ENCODE data around the gene SAT1.
"Not testable (repeated sequence)": the region's sequence is repeated elsewhere in the genome, so short reads cannot be mapped to it uniquely, and the experiment has no call there.

SAT1 gene
- 382 to 562 (median 396) reads per million in 3 donors for total RNA-seq

DNA sequence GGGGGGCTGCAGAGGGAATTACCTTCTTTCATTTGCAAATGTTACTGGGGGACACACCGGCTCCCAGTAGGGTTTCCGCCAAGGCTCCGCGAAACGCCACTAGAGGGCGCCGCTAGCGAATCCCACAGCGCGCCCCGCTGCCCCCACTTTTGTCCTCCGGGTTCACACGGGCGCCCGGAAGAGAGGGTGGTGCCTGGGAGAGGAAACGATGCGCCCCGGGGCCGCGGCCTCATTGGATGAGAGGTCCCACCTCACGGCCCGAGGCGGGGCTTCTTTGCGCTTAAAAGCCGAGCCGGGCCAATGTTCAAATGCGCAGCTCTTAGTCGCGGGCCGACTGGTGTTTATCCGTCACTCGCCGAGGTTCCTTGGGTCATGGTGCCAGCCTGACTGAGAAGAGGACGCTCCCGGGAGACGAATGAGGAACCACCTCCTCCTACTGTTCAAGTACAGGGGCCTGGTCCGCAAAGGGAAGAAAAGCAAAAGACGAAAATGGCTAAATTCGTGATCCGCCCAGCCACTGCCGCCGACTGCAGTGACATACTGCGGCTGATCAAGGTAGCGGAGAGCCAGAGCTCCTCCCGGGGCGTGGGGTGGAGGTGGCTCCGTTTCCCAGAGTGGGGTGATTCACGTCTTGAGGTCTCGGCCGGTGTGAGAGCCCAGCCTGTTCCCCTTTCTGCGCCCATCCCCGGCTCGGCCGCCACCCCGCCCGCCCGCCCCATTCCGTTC, at the start of gene SAT1:
SAT1 (plus strand) TSS at position 311 of the 726 bp plus-strand sequence; CDS start at position 490, 179 bp downstream.
- Histone ChIP-seq H3K27ac (ENCODE audit: insufficient read depth, low read length, poor library complexity, severe bottlenecking) (peak within 1 kb of the TSS; percentile 89), H3K36me3 (ENCODE audit: control insufficient read depth, insufficient read depth, low read length) (peaks cover 5% of the 10 kb centered on the region), H3K4me3 (ENCODE audit: insufficient read depth, low read depth, low read length, poor library complexity, severe bottlenecking) (peak within 1 kb of the TSS; percentile 70), H3K9me3 (ENCODE audit: control insufficient read depth, low read length) (no peaks in the 10 kb centered on the region), H3K4me1 (ENCODE audit: control insufficient read depth, insufficient read depth, low read length, poor library complexity, severe bottlenecking) (peaks cover 3% of the 10 kb centered on the region), H3K27me3 (replicated peaks; ENCODE audit: control insufficient read depth, insufficient read depth, low read length, poor library complexity, severe bottlenecking) (no peaks in the 10 kb centered on the region)
- peak; percentile 81 to 90 (median 88) for DNase-seq

- Histone ChIP-seq H3K9me3 (ENCODE audit: control insufficient read depth, low read length) (no peaks in the 10 kb centered on the region), H3K27ac (ENCODE audit: insufficient read depth, low read length, poor library complexity, severe bottlenecking) (no peak overlapping the region), H3K4me3 (ENCODE audit: insufficient read depth, low read depth, low read length, poor library complexity, severe bottlenecking) (no peak overlapping the region), H3K36me3 (ENCODE audit: control insufficient read depth, insufficient read depth, low read length) (peaks cover under 1% of the 10 kb centered on the region), H3K27me3 (replicated peaks; ENCODE audit: control insufficient read depth, insufficient read depth, low read length, poor library complexity, severe bottlenecking) (no peaks in the 10 kb centered on the region), H3K4me1 (ENCODE audit: control insufficient read depth, insufficient read depth, low read length, poor library complexity, severe bottlenecking) (no peaks in the 10 kb centered on the region)
- no peak for DNase-seq
These were observed 46.9 kb upstream of the SAT1 start for GRCh38 chrX:23736030-23736429.

DNA sequence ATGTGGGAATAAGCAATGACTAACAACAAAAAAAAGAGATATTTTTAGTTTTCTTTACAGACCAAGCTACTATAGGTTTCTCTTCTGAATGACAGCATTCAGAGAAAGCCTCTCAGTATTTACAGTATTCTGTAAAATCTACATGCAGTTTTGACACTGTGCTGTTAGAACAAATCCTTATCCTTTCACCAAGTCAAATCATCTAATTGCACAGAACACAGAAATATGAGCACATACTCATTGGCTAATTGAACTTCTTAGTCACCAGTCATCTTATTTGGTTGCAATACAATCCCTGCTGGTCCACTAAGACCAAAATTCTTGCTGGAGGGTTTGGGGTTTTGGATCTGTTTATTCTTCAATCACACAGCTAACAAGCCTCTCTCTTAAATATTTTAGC, 45.6 kb upstream of the SAT1 start:
- H3K9me3 ChIP-seq (ENCODE audit: control insufficient read depth, low read length), result no peaks in the 10 kb centered on the region
- no peak for DNase-seq
- no peaks in the 10 kb centered on the region for H3K4me1 ChIP-seq (ENCODE audit: control insufficient read depth, insufficient read depth, low read length, poor library complexity, severe bottlenecking)
- no peak overlapping the region for H3K27ac ChIP-seq (ENCODE audit: insufficient read depth, low read length, poor library complexity, severe bottlenecking)
- no peak overlapping the region for H3K4me3 ChIP-seq (ENCODE audit: insufficient read depth, low read depth, low read length, poor library complexity, severe bottlenecking)
- H3K36me3 ChIP-seq (ENCODE audit: control insufficient read depth, insufficient read depth, low read length), result no peaks in the 10 kb centered on the region
- H3K27me3 ChIP-seq (replicated peaks; ENCODE audit: control insufficient read depth, insufficient read depth, low read length, poor library complexity, severe bottlenecking), result no peaks in the 10 kb centered on the region

GRCh38 chrX:23742174-23742696, 40.7 kb upstream of the SAT1 start:
- Histone ChIP-seq H3K36me3 (ENCODE audit: control insufficient read depth, insufficient read depth, low read length) (no peaks in the 10 kb centered on the region), H3K27ac (ENCODE audit: insufficient read depth, low read length, poor library complexity, severe bottlenecking) (peak overlapping the region; percentile 60), H3K4me1 (ENCODE audit: control insufficient read depth, insufficient read depth, low read length, poor library complexity, severe bottlenecking) (no peaks in the 10 kb centered on the region), H3K4me3 (ENCODE audit: insufficient read depth, low read depth, low read length, poor library complexity, severe bottlenecking) (peak overlapping the region; percentile 66), H3K9me3 (ENCODE audit: control insufficient read depth, low read length) (no peaks in the 10 kb centered on the region), H3K27me3 (replicated peaks; ENCODE audit: control insufficient read depth, insufficient read depth, low read length, poor library complexity, severe bottlenecking) (no peaks in the 10 kb centered on the region)
- no peak for DNase-seq

DNA sequence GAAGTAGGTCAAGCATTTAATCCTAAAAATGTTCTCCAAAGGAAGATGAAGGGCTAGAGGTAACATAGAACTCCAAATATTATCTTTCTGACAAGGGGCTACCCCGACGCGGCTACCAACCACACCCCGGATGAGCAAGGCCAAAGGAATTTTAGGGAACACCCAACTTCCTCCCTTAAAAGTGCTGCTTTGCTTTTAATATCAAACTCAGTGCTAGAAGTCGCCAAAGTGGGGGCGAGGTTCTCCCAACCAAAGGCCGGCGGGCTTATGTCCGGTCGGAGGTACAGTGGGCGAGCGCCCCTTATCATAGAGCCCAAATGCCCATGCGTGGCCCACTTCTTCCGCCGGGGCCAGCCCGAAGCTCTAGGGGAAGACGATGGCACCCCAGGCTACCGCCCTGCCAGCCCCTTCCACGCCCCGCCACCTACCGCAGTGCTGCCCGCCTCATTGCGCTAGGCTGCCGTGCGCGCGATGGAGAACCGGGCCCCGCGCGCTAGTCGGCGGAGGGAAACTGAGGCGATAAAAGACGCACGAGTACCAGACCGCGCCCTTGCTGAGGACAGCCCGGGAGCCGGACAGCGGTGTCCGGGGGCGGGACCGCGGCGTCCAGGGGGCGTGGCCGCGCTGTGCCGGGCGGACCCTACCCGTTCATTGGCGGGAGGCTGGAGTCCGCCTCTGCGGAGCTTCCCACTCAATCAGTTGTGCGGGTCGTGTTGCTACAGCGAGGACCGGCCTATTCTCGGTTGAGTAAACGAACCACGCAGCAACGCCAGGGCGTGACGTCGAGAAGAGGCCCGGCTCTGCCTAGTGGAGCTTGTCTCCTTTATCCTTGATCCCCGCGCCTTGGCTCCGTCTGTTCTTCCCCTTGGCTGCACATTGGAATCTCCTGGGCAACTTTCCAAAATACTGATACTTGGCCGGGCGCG, 40.0 kb upstream of the SAT1 start, which contains the start of gene ACOT9:
ACOT9 (minus strand) TSS at position 580 of the 926 bp plus-strand sequence; CDS start at position 448, 132 bp downstream.
- Histone ChIP-seq H3K4me1 (ENCODE audit: control insufficient read depth, insufficient read depth, low read length, poor library complexity, severe bottlenecking) (no peaks in the 10 kb centered on the region), H3K27me3 (replicated peaks; ENCODE audit: control insufficient read depth, insufficient read depth, low read length, poor library complexity, severe bottlenecking) (no peaks in the 10 kb centered on the region), H3K27ac (ENCODE audit: insufficient read depth, low read length, poor library complexity, severe bottlenecking) (peak within 1 kb of the TSS; percentile 60), H3K36me3 (ENCODE audit: control insufficient read depth, insufficient read depth, low read length) (no peaks in the 10 kb centered on the region), H3K9me3 (ENCODE audit: control insufficient read depth, low read length) (no peaks in the 10 kb centered on the region), H3K4me3 (ENCODE audit: insufficient read depth, low read depth, low read length, poor library complexity, severe bottlenecking) (peak within 1 kb of the TSS; percentile 66)
- peak; percentile 55 to 71 (median 63) for DNase-seq

GRCh38 chrX:23743623-23743971, 39.4 kb upstream of the SAT1 start:
- Histone ChIP-seq H3K4me3 (ENCODE audit: insufficient read depth, low read depth, low read length, poor library complexity, severe bottlenecking) (peak overlapping the region; percentile 66), H3K27ac (ENCODE audit: insufficient read depth, low read length, poor library complexity, severe bottlenecking) (peak overlapping the region; percentile 60)
- not testable (repeated sequence) for H3K27me3 ChIP-seq (replicated peaks; ENCODE audit: control insufficient read depth, insufficient read depth, low read length, poor library complexity, severe bottlenecking); DNase-seq; H3K36me3 ChIP-seq (ENCODE audit: control insufficient read depth, insufficient read depth, low read length); H3K9me3 ChIP-seq (ENCODE audit: control insufficient read depth, low read length); H3K4me1 ChIP-seq (ENCODE audit: control insufficient read depth, insufficient read depth, low read length, poor library complexity, severe bottlenecking)

- Histone ChIP-seq H3K4me3 (ENCODE audit: insufficient read depth, low read depth, low read length, poor library complexity, severe bottlenecking) (no peak overlapping the region), H3K36me3 (ENCODE audit: control insufficient read depth, insufficient read depth, low read length) (no peaks in the 10 kb centered on the region), H3K27me3 (replicated peaks; ENCODE audit: control insufficient read depth, insufficient read depth, low read length, poor library complexity, severe bottlenecking) (no peaks in the 10 kb centered on the region), H3K9me3 (ENCODE audit: control insufficient read depth, low read length) (no peaks in the 10 kb centered on the region), H3K4me1 (ENCODE audit: control insufficient read depth, insufficient read depth, low read length, poor library complexity, severe bottlenecking) (no peaks in the 10 kb centered on the region), H3K27ac (ENCODE audit: insufficient read depth, low read length, poor library complexity, severe bottlenecking) (no peak overlapping the region)
- DNase-seq, result no peak
These were observed 37.2 kb upstream of the SAT1 start for GRCh38 chrX:23745786-23746185.

GRCh38 chrX:23749129-23749528, 33.8 kb upstream of the SAT1 start:
- Histone ChIP-seq H3K36me3 (ENCODE audit: control insufficient read depth, insufficient read depth, low read length) (no peaks in the 10 kb centered on the region), H3K27me3 (replicated peaks; ENCODE audit: control insufficient read depth, insufficient read depth, low read length, poor library complexity, severe bottlenecking) (no peaks in the 10 kb centered on the region), H3K4me1 (ENCODE audit: control insufficient read depth, insufficient read depth, low read length, poor library complexity, severe bottlenecking) (no peaks in the 10 kb centered on the region), H3K4me3 (ENCODE audit: insufficient read depth, low read depth, low read length, poor library complexity, severe bottlenecking) (no peak overlapping the region), H3K27ac (ENCODE audit: insufficient read depth, low read length, poor library complexity, severe bottlenecking) (no peak overlapping the region), H3K9me3 (ENCODE audit: control insufficient read depth, low read length) (no peaks in the 10 kb centered on the region)
- no peak for DNase-seq

DNA sequence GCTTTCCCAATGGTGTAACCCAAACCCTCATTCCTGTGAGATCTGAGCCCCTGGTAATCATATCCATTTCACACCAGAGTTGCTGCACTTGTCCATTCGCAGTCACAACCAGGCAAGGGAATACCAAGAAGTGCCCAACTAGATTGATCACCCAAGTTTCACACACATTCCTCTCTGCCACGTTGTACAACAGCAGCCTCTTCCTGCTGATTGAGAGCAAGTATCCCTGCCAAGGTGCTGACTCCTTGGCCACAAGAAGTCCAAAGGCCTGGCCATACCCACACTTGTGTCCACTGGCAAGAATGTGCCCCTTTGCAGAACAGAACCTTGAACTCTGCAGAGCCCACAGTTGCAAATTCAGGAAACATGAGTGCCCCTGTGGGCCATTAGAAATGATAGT, 33.4 kb upstream of the SAT1 start:
- no peaks in the 10 kb centered on the region for H3K9me3 ChIP-seq (ENCODE audit: control insufficient read depth, low read length)
- H3K27me3 ChIP-seq (replicated peaks; ENCODE audit: control insufficient read depth, insufficient read depth, low read length, poor library complexity, severe bottlenecking), result no peaks in the 10 kb centered on the region
- no peak for DNase-seq
- H3K4me1 ChIP-seq (ENCODE audit: control insufficient read depth, insufficient read depth, low read length, poor library complexity, severe bottlenecking), result no peaks in the 10 kb centered on the region
- no peak overlapping the region for H3K27ac ChIP-seq (ENCODE audit: insufficient read depth, low read length, poor library complexity, severe bottlenecking)
- H3K4me3 ChIP-seq (ENCODE audit: insufficient read depth, low read depth, low read length, poor library complexity, severe bottlenecking), result no peak overlapping the region
- no peaks in the 10 kb centered on the region for H3K36me3 ChIP-seq (ENCODE audit: control insufficient read depth, insufficient read depth, low read length)
